ENCODE data around the gene MYO3A. TPM values are rescaled to one million over a fixed set of nuclear protein-coding genes. Genes with fewer than 3 reads are reported as not detected.

The MYO3A gene
- total RNA-seq, 1 donor from 2014 or later = not detected

DNA sequence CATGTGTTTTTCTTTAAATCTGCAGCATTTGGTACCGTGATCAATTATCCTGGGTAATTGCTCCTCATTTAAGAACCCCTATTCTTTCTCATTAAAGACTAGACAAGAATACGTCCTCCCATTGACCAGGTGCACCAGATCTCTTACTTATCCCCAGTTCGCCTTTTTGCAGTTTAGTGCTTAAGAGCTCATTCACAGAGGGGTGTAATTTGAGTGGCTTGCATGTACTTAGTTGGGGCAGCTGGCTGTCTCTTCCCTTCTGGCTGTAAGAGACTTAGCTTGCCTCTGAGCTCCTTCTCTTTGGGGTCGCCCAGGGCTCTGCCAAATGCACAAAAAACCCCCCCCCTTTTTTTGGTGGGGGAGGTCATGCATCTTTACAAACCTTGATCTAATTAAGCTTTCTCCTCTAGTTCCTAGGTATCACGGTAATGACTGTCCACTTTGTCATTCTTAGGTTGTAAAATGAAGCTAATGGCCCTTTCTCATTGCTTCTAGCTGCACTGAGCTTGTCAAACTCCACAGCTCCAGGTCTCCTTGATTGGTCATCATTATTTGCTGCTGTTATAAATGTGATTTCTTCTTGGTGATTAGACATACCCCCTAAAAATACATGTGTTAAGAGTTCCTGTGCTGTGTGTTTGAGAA is 308.8 kb downstream of the MYO3A start:
- no peak for DNase-seq (ENCODE audit: low spot score)
- H3K9me3 Mint-ChIP-seq (ENCODE audit: low read depth) = peaks cover 11% of the 10 kb centered on the region
- TF ChIP-seq, protein P1, sequence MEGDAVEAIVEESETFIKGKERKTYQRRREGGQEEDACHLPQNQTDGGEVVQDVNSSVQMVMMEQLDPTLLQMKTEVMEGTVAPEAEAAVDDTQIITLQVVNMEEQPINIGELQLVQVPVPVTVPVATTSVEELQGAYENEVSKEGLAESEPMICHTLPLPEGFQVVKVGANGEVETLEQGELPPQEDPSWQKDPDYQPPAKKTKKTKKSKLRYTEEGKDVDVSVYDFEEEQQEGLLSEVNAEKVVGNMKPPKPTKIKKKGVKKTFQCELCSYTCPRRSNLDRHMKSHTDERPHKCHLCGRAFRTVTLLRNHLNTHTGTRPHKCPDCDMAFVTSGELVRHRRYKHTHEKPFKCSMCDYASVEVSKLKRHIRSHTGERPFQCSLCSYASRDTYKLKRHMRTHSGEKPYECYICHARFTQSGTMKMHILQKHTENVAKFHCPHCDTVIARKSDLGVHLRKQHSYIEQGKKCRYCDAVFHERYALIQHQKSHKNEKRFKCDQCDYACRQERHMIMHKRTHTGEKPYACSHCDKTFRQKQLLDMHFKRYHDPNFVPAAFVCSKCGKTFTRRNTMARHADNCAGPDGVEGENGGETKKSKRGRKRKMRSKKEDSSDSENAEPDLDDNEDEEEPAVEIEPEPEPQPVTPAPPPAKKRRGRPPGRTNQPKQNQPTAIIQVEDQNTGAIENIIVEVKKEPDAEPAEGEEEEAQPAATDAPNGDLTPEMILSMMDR (IDR thresholded peaks at IDR 0.05) = no peak
- H3K27ac Mint-ChIP-seq (ENCODE audit: unreplicated experiment) = no peak overlapping the region
- H3K27me3 Mint-ChIP-seq (ENCODE audit: low read depth) = no peaks in the 10 kb centered on the region
- H3K36me3 Mint-ChIP-seq (ENCODE audit: low read depth) = no peaks in the 10 kb centered on the region
- no peak overlapping the region for H3K4me3 Mint-ChIP-seq (ENCODE audit: unreplicated experiment)
- H3K4me1 Mint-ChIP-seq (ENCODE audit: low read depth) = no peaks in the 10 kb centered on the region

GRCh38 chr10:26243351-26243720 is 309.3 kb downstream of the MYO3A start:
- H3K27ac Mint-ChIP-seq (ENCODE audit: unreplicated experiment) = no peak overlapping the region
- DNase-seq (ENCODE audit: low spot score) = no peak
- H3K4me1 Mint-ChIP-seq (ENCODE audit: low read depth) = no peaks in the 10 kb centered on the region
- no peaks in the 10 kb centered on the region for H3K27me3 Mint-ChIP-seq (ENCODE audit: low read depth)
- H3K4me3 Mint-ChIP-seq (ENCODE audit: unreplicated experiment) = no peak overlapping the region
- TF ChIP-seq, protein P1 (IDR thresholded peaks at IDR 0.05) = no peak
- peaks cover 11% of the 10 kb centered on the region for H3K9me3 Mint-ChIP-seq (ENCODE audit: low read depth)
- no peaks in the 10 kb centered on the region for H3K36me3 Mint-ChIP-seq (ENCODE audit: low read depth)

DNA sequence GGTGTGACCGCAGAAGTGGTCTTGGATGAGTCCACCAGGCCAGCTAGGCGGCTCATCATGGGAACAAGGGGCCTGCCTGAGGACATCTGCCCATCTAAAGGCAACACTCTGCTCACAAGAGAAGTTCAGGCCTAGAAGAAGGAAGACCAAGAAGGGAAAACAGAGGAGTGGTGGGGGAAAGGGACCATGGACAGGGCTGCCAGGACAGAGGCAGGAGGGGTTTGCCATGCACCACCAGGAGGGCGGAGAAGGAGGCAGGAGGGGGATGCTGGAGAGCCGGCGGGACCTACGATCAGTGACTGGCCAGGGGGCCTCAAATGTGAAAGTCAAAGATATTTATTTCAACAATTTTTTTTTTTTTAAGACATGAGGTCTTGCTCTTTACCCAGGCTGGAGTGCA is 315.7 kb downstream of the MYO3A start:
- Mint-ChIP-seq H3K9me3 (ENCODE audit: low read depth) (peaks cover 6% of the 10 kb centered on the region), H3K4me3 (ENCODE audit: unreplicated experiment) (no peak overlapping the region), H3K27ac (ENCODE audit: unreplicated experiment) (no peak overlapping the region), H3K36me3 (ENCODE audit: low read depth) (no peaks in the 10 kb centered on the region), H3K4me1 (ENCODE audit: low read depth) (no peaks in the 10 kb centered on the region), H3K27me3 (ENCODE audit: low read depth) (no peaks in the 10 kb centered on the region)
- TF ChIP-seq, protein P1 (IDR thresholded peaks at IDR 0.05) = no peak
- DNase-seq (ENCODE audit: low spot score) = no peak

DNA sequence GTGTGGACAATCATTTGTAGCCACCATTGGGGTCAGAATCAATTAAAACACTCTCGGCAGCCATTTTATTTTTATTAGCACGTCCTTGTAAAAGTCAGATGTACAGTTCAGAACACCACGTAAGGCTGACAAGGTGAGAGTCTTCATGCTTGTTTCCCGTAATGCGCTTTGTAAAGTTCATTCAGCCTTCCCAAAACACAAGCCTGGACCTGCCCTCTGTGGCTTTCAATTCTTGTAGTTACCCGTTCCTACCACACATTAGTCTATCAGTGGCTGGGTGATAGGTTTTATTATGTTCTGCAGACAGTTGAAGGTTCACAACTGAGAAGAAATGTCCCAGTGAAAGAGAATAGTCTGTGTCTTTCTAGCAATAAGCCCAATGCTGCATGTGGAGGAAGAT is 317.9 kb downstream of the MYO3A start:
- Mint-ChIP-seq H3K4me1 (ENCODE audit: low read depth) (no peaks in the 10 kb centered on the region), H3K4me3 (ENCODE audit: unreplicated experiment) (no peak overlapping the region), H3K36me3 (ENCODE audit: low read depth) (no peaks in the 10 kb centered on the region), H3K27ac (ENCODE audit: unreplicated experiment) (no peak overlapping the region), H3K9me3 (ENCODE audit: low read depth) (peaks cover 10% of the 10 kb centered on the region), H3K27me3 (ENCODE audit: low read depth) (no peaks in the 10 kb centered on the region)
- no peak for DNase-seq (ENCODE audit: low spot score)
- TF ChIP-seq, protein P1 (IDR thresholded peaks at IDR 0.05) = no peak

DNA sequence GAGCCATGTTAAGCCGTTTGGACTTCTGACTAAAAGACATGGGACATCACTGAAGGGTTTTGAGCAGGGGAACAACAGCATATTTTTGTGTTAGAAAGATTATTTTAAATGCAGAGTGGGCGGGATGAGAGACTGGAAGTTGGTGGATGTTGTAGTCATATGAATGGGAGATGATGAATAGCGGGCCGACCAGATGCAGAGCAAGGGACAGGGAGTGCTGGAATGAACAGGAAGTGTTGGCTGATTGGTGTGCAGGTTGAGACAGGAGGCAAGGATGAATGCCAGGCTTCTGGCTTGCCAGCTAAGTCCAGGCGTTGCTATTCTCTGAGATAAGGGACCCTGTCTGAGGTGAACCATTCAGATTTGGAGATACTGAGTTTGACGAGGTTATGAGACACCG is 320.6 kb downstream of the MYO3A start:
- Mint-ChIP-seq H3K4me1 (ENCODE audit: low read depth) (no peaks in the 10 kb centered on the region), H3K9me3 (ENCODE audit: low read depth) (peaks cover 10% of the 10 kb centered on the region), H3K27ac (ENCODE audit: unreplicated experiment) (no peak overlapping the region), H3K36me3 (ENCODE audit: low read depth) (no peaks in the 10 kb centered on the region), H3K4me3 (ENCODE audit: unreplicated experiment) (no peak overlapping the region), H3K27me3 (ENCODE audit: low read depth) (no peaks in the 10 kb centered on the region)
- DNase-seq (ENCODE audit: low spot score) = no peak
- TF ChIP-seq, protein P1 (IDR thresholded peaks at IDR 0.05) = no peak
